GM12874 (cell line): ENCODE results near the gene HELQ.

Experiments
- TF ChIP-seq, protein P1 (sequence below): IDR thresholded peaks from 2 replicates; pipeline ENCODE4 v1.5.1; 2011; ENCODE audit warnings: low read depth, mild to moderate bottlenecking, control low read depth, low read length, moderate library complexity; ENCODE audit not compliant: insufficient read depth

HELQ gene

DNA sequence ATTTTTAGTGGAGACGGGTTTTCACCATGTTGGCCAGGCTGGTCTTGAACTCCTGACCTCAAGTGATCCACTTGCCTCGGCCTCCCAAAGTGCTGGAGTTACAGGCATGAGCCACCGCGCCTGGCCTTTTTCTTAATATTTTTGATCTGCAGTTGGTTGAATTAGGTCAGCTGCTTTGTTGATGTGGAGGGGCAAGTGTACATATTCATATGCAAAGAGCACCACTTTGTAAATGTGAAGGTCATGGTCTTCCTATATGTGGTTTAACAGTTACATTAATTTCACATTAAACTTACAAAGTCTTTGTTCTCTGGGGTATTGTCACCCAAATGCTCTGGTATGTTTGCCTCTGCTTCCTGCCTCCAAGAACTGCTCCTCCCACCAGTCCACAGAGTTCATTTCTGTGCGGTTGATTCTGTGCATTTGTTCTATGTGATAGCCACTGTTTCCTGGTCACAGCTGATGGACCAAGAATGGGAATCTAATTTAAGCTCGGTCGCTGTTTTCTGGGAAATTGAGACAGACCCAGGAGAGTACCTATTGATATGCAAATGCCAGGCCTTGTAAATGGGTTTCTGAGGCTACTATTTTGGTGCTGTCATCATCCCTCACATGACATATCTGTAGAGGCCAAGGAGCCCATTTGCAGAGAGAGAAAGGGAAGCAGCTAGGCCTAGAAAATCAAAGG lies 94.1 kb downstream of the HELQ start:
- TF ChIP-seq, protein P1, sequence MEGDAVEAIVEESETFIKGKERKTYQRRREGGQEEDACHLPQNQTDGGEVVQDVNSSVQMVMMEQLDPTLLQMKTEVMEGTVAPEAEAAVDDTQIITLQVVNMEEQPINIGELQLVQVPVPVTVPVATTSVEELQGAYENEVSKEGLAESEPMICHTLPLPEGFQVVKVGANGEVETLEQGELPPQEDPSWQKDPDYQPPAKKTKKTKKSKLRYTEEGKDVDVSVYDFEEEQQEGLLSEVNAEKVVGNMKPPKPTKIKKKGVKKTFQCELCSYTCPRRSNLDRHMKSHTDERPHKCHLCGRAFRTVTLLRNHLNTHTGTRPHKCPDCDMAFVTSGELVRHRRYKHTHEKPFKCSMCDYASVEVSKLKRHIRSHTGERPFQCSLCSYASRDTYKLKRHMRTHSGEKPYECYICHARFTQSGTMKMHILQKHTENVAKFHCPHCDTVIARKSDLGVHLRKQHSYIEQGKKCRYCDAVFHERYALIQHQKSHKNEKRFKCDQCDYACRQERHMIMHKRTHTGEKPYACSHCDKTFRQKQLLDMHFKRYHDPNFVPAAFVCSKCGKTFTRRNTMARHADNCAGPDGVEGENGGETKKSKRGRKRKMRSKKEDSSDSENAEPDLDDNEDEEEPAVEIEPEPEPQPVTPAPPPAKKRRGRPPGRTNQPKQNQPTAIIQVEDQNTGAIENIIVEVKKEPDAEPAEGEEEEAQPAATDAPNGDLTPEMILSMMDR: no peak

DNA sequence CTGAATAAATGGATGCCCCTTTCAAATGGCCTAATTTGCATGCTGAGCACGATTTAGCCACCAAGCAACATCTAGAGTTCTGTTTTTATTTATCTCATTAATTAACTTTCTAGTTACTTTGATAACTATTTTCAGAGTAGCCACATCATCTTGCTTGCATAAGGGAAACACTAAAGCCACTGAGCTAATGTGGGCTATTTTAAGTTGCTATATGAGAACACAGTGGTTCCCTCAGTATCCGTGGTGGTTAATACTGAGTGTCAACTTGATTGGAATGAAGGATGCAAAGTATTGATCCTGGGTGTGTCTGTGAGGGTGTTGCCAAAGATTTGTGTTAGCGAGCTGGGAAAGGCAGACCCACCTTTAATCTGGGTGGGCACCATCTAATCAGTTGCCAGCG lies 95.6 kb downstream of the HELQ start:
- TF ChIP-seq, protein P1: no peak

DNA sequence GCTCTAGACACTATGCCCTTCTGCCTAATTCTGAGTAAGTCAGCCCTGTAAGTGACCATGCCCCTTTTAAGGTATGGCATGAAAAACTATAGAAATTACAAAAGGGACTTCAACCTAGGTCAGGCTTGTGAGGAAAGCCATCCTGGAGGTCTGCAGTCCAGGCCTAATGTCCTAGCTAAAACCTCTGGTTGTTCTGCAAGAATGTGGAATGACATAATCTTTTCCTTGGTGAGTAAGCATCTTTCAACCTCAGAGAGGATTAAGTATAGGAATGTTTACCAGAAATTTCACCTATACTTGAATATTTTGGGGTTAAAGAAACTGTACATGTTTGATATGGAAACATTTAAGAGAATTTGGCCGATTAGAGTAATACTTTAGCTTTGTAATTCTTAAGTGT lies 97.2 kb downstream of the HELQ start:
- TF ChIP-seq, protein P1: no peak
